Lower lobe of right lung (tissue), 2 donors: ENCODE data around the gene SLC25A36. TPM values are rescaled to one million over a fixed set of nuclear protein-coding genes. Genes with fewer than 3 reads are reported as not detected.

Experiments
- ATAC-seq, 2 donors: fragments of 200-7000 bp; cut with Tn5 transposase; one replicate each; pipeline ENCODE4 v1.9.1; 2020 to 2022; ENCODE audit warnings: mild to moderate bottlenecking in 2 of 2, moderate library complexity in 2 of 2
- DNase-seq: peaks from one replicate; pipeline ENCODE4 v3.0.0-alpha.2; 2020
- H3K27ac ChIP-seq: fragments of 200-600 bp; one replicate; pipeline ENCODE4 v1.8.0; 2022
- H3K27me3 ChIP-seq: fragments of 200-600 bp; one replicate; pipeline ENCODE4 v1.8.0; 2022; ENCODE audit warnings: low read depth
- H3K36me3 ChIP-seq: fragments of 200-600 bp; one replicate; pipeline ENCODE4 v1.8.0; 2022; ENCODE audit warnings: mild to moderate bottlenecking
- H3K4me1 ChIP-seq: fragments of 200-600 bp; one replicate; pipeline ENCODE4 v1.8.0; 2022
- H3K4me3 ChIP-seq: fragments of 200-600 bp; one replicate; pipeline ENCODE4 v1.8.0; 2022; ENCODE audit warnings: mild to moderate bottlenecking
- H3K9me3 ChIP-seq: fragments of 200-600 bp; one replicate; pipeline ENCODE4 v1.8.0; 2022
- intact Hi-C: fragments of 100-400 bp; cut with DNase I; formaldehyde crosslinking; loops from one replicate; pipeline ENCODE4 v1.11.0; 2022
- long read RNA-seq: library from polyadenylated mRNA; unstranded; transcript quantifications from one replicate; pipeline ENCODE4 v2.0.0, GENCODE V29; 2021
- total RNA-seq: library from RNA; stranded (reverse); fragmentation: NEBNext Ultra II Directional; extraction: Animal tissue kit (Norgen Biotek cat#: 25700); gene quantifications from one replicate; pipeline ENCODE4 v1.2.1, GENCODE V29; 2021
- TF ChIP-seq, protein P1 (sequence below): fragments of 200-600 bp; IDR thresholded peaks from one replicate; pipeline ENCODE4 v1.8.0; 2022; ENCODE audit warnings: antibody characterized with exemption, mild to moderate bottlenecking
- donor health status: DM: no; HTN: yes; CAD: no; lungs with severe emphysema.

SLC25A36 gene, protein sequence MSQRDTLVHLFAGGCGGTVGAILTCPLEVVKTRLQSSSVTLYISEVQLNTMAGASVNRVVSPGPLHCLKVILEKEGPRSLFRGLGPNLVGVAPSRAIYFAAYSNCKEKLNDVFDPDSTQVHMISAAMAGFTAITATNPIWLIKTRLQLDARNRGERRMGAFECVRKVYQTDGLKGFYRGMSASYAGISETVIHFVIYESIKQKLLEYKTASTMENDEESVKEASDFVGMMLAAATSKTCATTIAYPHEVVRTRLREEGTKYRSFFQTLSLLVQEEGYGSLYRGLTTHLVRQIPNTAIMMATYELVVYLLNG
- total RNA-seq, result 91.5 TPM
- long read RNA-seq, transcript SLC25A36-201 (7 exons, 1,301 nt), result major isoform, 34 of 87 reads
- long read RNA-seq, transcript SLC25A36-208 (4 exons, 3,537 nt), result minor isoform, 16 of 87 reads
- long read RNA-seq, partial matches to known transcripts, result 3 of 87 reads
- long read RNA-seq, other reads (novel, unspliced or antisense), result 29 of 87 reads

GRCh38 chr3:140941434-140942220 lies at the start of gene SLC25A36:
TSS of gene SLC25A36 (plus strand) at chr3:140941836. CDS start at chr3:140942055, 219 bp downstream.
- no peaks in the 10 kb centered on the region for H3K9me3 ChIP-seq
- ATAC-seq, result peak; percentile 99 to 100
- peak within 1 kb of the TSS; percentile 99 for H3K27ac ChIP-seq
- H3K4me3 ChIP-seq, result peak within 1 kb of the TSS; percentile 88
- no peaks in the 10 kb centered on the region for H3K27me3 ChIP-seq
- intact Hi-C loops, result no loop called here
- H3K36me3 ChIP-seq, result no peaks in the 10 kb centered on the region
- TF ChIP-seq, protein P1, sequence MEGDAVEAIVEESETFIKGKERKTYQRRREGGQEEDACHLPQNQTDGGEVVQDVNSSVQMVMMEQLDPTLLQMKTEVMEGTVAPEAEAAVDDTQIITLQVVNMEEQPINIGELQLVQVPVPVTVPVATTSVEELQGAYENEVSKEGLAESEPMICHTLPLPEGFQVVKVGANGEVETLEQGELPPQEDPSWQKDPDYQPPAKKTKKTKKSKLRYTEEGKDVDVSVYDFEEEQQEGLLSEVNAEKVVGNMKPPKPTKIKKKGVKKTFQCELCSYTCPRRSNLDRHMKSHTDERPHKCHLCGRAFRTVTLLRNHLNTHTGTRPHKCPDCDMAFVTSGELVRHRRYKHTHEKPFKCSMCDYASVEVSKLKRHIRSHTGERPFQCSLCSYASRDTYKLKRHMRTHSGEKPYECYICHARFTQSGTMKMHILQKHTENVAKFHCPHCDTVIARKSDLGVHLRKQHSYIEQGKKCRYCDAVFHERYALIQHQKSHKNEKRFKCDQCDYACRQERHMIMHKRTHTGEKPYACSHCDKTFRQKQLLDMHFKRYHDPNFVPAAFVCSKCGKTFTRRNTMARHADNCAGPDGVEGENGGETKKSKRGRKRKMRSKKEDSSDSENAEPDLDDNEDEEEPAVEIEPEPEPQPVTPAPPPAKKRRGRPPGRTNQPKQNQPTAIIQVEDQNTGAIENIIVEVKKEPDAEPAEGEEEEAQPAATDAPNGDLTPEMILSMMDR, result no peak
- H3K4me1 ChIP-seq, result peaks cover 29% of the 10 kb centered on the region
- peak; percentile 99 for DNase-seq

GRCh38 chr3:140896997-140897396 lies 44.6 kb upstream of the SLC25A36 start:
- ATAC-seq (no peak), DNase-seq (no peak)
- H3K27me3 ChIP-seq, result no peaks in the 10 kb centered on the region
- no peaks in the 10 kb centered on the region for H3K36me3 ChIP-seq
- TF ChIP-seq, protein P1, result no peak
- no peak overlapping the region for H3K4me3 ChIP-seq
- no peaks in the 10 kb centered on the region for H3K4me1 ChIP-seq
- no peak overlapping the region for H3K27ac ChIP-seq
- no peaks in the 10 kb centered on the region for H3K9me3 ChIP-seq
- intact Hi-C loops, result no loop called here

DNA sequence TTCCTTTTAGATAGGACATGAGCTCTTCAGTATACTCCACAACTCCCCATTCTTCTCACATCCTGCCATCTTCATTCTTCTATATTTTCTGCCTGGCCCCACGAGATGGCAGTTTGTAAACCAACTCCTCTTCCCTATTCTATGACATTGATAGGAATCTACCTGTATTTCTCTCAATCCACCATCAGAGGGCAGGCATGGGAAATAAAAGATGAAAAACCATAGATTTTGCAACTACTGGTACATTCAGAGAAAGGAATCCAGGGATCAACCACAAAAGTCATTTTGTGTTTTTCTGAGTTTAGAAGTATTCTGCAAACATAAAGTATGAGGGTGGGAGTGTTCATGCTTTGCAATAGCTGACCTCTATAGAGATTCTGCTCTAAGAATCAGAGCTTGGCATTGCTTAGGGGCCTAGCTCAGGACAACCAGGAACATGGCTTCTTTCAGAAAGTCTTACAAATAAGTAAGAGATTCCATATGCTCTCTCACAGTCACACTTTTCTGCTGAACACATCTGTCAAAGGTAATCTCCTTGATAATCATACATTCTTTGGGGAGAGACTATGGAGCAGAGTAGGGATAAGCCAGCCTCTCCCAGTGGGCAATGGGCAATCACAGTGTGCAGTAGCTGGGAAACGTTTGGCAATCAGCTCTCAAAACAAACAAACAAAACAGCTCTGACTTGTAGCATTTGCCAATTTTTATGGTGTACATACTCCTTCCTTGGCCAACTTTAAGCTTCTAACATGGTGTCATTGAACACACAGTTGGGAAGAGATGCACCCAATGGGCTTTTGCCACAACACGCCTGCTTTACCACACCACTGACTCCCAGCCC lies 43.1 kb upstream of the SLC25A36 start:
- no peak overlapping the region for H3K4me3 ChIP-seq
- no peaks in the 10 kb centered on the region for H3K9me3 ChIP-seq
- H3K36me3 ChIP-seq, result no peaks in the 10 kb centered on the region
- DNase-seq, result no peak
- H3K27me3 ChIP-seq, result no peaks in the 10 kb centered on the region
- TF ChIP-seq, protein P1, result peak; percentile 58
- no peak overlapping the region for H3K27ac ChIP-seq
- no peaks in the 10 kb centered on the region for H3K4me1 ChIP-seq
- intact Hi-C loops, result no loop called here
- ATAC-seq, result peak; percentile 82

DNA sequence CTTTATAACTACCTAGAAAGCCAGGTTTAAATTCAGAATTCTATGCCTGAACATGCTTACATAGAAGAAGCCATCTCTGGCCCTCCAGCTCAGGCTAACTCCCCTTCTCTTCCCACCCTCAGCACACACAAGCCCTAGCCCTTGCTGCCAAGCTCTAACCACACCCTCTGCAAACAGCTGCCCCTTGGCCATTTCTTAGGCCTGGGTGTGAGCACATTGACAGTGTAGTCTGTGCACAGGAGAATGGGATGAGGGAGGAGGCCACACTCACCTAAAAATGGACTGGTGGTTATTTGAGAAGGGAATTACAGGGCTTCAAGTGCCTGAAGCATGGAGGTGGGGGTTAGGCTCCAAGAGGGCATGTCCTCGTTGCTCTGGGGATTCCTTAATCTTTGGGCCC lies 42.3 kb upstream of the SLC25A36 start:
- Histone ChIP-seq H3K27me3 (no peaks in the 10 kb centered on the region), H3K4me3 (no peak overlapping the region), H3K27ac (no peak overlapping the region), H3K36me3 (no peaks in the 10 kb centered on the region), H3K9me3 (no peaks in the 10 kb centered on the region), H3K4me1 (no peaks in the 10 kb centered on the region)
- DNase-seq (no peak), ATAC-seq (peak in 1 of 2 donors; percentile 48)
- intact Hi-C loops, result no loop called here
- TF ChIP-seq, protein P1, result no peak

GRCh38 chr3:140902791-140903190 lies 38.8 kb upstream of the SLC25A36 start:
- no peaks in the 10 kb centered on the region for H3K4me1 ChIP-seq
- no peak for ATAC-seq
- no peaks in the 10 kb centered on the region for H3K27me3 ChIP-seq
- no peaks in the 10 kb centered on the region for H3K9me3 ChIP-seq
- no peaks in the 10 kb centered on the region for H3K36me3 ChIP-seq
- H3K27ac ChIP-seq, result no peak overlapping the region
- H3K4me3 ChIP-seq, result no peak overlapping the region
- intact Hi-C loops, result no loop called here
- DNase-seq, result no peak
- TF ChIP-seq, protein P1, result no peak
